Iris pigment epithelial cell (primary cell): ENCODE measurements around the gene TCP1.
"Not testable (repeated sequence)": the region's sequence is repeated elsewhere in the genome, so short reads cannot be mapped to it uniquely, and the experiment has no call there.

Experiments
- DNase-seq: peaks from one replicate; pipeline ENCODE4 v3.0.0-alpha.2; 2011; ENCODE audit warnings: low read depth

TCP1 gene

DNA sequence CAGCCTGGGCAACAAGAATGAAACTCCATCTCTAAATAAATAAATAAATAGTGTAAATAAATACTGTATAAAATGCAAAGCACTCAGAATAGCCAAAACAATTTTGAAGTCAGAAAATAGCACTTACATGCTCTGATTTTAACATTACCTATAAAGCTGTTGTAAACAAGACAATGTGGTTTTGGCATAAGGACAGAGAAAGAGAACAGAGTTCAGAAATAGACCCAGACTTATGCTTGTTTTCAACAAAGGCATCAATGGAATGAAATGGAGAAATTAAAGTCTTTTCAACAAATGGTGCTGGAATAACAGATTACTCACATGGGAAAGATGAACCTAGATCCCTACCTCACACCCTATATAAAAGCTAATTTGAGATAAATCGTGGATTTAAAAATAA, 17.2 kb downstream of the TCP1 start:
- DNase-seq, result peak; percentile 16

DNA sequence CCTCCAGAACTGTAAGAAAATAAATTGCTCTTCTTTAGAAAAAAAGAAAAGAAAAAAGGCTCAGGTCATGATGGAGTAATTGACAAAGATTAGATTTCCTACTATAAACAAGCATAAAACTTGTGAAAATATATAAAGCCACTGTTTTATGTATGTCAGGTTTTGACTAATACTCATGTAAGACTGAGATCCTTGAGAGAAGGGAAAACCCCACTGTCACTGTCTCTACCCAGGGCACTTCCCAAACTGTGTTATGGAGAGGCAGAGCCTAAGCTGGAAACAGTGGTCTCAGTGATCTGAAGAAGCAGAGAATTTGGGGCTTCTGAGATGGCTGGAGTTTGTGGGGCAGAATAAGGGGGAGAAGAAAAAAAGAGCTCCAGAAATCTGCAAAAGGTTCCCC, 19.9 kb downstream of the TCP1 start:
- no peak for DNase-seq

DNA sequence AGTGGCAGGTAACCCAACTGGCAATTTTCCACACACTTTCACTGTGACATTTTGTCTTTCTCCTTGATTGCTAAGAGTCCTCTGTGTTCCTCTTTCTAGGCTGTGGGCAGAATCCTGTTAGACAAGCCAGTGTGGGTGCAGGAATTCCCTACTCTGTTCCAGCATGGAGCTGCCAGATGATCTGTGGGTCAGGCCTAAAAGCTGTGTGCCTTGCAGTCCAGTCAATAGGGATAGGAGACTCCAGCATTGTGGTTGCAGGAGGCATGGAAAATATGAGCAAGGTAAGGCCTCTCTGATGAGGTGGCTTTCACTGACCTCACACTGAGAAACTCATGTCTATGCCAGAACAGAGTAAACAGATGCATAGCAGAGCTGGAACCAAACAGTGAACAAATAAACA, 22.5 kb downstream of the TCP1 start:
- DNase-seq, result peak; percentile 79

DNA sequence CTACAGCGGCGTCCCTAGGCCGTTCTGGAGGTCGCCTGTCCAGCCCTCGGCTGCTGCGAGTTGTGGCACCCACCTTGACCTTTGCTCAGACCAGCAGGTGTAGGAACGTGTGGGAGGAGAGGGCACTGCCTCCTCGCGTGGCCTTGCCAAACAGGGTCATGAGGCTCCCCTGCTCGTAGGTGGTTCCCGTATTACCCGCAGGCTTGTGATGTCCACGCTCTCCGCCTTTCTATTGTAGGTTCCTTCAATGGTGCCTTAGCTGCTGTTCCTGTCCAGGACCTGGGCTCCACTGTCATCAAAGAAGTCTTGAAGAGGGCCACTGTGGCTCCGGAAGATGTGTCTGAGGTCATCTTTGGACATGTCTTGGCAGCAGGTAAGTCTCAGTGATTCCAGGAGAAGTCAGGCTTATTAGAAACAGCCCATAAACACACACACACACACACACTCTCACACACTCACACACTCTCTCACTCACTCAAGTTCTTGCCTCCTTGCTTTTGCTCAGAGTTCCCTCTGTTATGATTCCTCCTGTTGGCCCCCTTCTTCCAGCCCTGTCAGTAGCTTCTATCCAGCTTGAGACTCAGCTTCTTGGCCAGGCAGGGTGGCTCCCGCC, 26.6 kb downstream of the TCP1 start:
- no peak for DNase-seq

DNA sequence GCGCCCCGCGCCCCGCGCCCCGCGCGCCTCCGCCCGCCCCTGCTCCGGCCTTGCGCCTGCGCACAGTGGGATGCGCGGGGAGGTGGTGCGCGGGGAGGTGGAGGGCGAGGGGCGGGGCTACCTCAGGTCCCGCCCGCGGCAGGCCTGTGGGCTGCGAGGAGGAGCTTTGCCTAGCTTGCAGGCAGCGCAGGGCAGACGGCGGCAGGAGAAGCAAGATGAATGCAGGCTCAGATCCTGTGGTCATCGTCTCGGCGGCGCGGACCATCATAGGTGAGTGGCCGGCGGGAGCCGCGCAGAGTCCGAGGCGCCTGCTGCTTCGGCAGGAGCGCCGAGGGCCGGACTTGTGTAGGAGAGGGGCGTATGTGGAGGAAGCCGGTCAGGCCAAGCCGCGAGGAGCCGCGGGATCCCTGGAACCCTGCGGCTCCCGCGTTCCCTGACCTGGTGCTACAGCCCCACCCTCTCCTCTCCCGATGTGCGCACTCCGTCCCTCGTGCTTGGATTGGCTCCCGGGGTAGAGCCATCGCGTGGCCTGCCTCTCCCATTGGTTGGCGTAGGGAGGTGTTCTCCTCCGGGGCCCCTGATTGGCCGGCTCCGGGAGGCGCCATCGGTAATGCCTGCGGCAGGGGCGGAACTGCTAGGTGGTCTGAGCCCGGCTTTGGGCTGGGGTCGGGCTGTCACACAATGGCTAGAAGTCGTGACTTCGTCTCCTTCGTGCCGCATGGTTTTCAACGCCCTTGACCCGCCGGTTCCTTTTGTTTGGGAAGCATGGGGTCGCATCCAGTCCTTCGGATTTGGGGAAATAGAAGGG, 27.3 kb downstream of the TCP1 start, which contains the start of gene ACAT2:
TSS of gene ACAT2 (plus strand) at position 173 of the 808 bp plus-strand sequence. CDS start at position 216, 43 bp downstream.
- peak; percentile 96 for DNase-seq

DNA sequence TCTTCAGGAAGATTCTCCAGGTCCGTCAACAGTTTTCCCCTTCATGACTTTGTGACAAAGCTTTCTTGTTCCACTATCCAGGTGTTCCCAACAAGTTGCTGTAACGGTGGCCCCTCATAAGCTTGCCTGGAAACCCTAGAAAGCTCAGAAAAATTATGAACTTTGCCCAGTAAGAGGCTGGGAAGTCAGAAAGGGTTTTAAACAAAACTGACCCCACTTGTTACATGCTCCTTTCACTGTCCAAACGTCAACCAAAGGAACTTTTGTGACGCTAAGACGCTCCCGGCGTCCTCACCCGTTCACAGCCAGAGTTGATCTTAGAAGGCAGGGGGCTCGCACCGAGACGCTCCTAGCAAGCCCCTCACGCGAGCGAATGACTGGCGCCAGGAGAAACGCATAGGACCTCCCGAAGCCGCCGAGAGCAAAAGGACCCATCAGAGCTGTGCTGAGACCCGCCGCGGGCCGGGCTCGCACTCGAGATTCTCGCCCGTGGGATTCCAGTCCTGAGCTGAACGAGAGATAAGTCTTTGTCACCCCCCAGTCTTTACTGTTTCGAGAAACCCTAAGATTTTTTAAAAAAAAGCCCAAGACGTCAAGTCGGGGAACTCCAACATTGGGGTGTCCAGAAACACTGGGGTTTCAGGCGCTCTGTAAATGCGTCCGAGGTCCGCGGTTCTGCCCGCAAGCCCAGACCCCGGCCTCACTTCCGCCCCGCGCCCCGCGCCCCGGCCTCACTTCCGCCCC, 28.1 kb downstream of the TCP1 start:
- peak; percentile 41 for DNase-seq

DNA sequence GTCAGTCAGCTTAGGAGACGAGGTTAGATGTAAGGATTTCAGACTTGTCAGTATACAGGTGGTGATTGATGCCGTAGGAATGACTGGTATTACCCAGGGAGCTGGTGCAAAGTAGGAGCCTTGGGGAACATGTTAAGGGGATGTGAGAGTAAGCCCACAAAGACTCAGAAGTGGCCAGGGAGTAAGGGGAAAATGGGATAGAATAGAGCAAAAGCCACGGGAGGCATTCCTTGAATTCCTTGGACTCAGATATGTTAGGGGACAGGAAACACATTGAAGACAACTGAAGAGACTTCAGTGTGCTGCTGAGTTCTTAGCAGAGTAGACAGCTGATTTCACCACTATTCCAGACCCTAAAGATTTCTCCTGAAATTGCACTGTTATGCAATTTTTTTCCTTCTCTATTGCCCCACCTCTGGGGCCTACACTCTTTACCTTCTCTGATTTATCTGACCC, 28.8 kb downstream of the TCP1 start:
- peak; percentile 78 for DNase-seq

DNA sequence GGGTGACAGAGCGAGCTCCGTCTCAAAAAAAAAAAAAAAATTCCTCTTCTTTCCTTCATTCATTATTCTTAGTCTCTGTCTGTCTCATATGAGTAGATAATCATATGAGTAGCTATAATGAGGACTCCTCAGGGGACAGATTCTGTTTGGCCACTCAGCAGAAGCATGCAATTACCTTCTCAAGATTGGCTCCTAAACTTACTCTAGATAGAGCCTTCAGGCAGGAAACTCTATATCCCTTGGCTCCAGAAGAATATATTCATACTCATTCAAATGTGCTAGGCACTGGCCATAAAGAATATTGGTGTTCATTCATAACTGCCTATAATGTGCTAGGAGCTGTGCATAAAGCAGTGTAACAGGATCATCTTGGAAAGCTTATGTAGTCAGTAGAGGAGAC, 29.8 kb downstream of the TCP1 start:
- no peak for DNase-seq

DNA sequence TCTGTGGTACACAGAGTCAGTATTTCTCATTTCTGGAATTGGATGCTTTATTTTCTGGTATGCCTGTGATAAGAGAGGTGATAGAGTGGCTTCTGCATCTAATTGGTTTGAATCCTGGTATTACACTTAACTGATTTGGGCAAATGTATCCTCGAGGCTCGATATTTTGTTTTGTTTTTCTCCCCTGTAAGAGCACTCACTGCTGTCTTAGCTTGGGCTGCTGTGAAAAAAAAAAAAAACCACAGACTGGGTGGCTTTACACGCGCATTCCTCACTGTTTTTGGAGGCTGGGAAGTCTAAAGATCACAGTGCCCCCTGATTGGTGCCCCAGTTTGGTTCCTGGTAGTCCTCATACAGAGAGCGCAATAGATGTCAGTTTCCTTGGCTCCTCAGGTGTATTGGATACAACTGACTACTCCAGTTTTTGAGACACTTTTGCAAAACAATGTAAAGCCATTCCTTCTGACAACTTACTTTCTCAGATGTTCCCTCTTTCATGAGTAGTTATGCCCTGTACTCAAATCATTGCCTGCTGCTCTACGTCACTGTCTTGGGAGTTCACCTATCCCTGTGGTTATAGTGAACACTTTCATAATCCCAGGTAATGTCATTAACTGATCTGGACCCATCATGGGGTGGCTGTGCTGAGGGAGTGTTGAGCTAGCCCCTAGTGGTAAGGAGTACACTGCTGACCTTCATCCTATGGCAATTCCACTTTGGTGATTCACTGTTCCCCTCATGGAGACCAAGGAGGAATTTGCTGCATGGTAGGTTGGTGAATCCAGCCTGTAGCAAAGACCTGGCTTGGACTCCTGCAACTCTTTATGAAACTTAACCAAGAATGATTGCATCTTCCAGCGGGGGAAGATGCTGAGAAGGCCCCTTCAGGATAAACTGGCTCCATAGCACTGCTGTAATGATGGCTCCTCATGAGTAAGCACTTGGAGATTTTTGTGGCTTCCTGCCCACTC, 31.1 kb downstream of the TCP1 start:
- DNase-seq, result peak; percentile 71

DNA sequence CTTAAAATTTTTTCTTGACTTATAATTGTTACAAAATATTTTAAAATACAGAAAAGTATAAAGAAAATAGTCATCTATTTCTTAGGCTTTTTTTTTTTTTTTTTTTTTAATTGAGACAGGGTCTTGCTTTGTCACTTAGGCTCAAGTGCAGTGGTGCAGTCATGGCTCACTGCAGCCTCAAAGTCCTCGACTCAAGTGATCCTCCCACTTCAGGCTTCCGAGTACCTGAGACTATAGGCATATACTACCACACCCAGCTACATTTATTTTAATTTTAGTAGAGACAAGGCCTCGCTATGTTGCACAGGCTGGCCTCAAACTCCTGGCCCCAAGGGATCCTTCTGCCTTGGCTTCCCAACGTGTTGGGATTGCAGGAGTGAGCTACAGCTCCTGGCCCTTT, 32.9 kb downstream of the TCP1 start:
- DNase-seq, result no peak

DNA sequence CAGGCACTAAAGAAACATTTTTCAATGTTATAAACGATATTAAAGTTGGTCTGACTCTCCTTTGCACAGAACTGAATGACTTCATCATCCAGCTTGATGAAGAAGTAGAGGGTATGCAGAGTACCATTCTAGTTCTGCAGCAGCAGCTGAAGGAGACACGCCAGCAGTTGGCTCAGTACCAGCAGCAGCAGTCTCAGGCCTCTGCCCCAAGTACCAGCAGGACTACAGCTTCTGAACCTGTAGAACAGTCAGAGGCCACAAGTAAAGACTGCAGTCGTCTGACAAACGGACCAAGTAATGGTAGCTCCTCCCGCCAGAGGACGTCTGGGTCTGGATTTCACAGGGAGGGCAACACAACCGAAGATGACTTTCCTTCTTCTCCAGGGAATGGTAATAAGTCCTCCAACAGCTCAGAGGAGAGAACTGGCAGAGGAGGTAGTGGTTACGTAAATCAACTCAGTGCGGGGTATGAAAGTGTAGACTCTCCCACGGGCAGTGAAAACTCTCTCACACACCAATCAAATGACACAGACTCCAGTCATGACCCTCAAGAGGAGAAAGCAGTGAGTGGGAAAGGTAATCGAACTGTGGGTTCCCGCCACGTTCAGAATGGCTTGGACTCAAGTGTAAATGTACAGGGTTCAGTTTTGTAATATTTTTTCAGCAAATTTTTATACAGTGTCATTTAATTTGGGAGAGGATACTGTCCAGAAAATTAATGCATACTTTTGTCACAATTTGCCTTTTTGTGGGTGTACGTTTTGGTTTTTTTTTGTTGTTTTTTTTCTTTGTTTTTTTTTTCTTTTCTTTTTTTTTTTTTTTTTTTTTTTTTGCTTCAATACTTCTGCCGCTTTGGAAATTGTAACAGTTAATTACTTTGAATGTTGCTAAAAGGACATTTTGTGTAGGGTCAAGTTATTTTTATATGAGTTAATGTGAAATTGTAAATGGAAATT, 34.2 kb downstream of the TCP1 start:
- no peak for DNase-seq

DNA sequence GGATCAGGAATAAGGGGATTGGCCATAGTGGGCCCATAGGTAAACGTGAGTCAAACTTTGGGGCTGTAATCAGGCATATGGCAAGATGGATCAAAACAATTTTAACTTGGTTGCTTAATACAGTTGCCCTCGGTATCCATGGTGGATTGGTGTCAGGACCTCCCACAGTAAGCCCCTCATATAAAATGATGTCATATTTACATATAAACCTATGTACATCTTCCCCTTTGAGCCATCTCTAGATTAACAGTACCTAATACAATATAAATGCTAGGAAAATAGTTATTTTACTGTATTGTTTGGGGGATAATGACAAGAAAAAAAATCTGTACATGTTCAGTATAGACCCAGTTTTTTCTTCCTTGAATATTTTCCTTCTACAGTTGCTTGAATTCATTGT, 35.0 kb downstream of the TCP1 start:
- DNase-seq, result no peak

DNA sequence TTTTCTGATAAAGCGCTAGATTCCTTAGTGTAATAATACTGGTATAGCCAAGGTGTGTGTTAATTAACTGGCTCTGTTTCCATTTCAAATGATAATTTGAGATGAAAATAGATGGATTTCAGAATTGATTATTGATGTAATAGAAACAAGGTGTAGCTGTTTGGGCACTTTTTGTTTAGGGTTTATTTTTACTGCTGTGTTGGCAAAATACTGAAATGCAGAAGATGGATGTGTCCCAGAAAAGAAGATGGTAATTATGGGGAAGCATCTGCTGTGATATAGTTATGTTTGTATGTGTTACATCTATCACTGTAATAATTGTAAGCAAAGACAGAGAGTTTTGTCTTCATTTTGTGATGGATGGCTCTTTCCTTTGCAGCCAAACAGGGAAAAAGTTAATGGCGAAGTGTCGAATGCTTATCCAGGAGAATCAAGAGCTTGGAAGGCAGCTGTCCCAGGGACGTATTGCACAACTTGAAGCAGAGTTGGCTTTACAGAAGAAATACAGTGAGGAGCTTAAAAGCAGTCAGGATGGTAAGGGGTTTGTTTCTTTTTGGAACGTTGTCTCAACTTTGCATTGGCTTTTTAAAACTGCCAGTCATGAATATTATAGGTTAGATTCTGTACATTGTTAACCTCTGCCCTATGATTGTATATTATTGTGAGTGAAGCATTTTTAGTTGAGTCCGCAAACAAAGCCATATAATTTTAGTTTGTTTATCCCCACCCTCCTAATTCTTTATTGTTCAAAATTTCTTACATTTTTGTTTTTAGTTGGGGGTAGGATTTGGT, 36.1 kb downstream of the TCP1 start:
- no peak for DNase-seq

DNA sequence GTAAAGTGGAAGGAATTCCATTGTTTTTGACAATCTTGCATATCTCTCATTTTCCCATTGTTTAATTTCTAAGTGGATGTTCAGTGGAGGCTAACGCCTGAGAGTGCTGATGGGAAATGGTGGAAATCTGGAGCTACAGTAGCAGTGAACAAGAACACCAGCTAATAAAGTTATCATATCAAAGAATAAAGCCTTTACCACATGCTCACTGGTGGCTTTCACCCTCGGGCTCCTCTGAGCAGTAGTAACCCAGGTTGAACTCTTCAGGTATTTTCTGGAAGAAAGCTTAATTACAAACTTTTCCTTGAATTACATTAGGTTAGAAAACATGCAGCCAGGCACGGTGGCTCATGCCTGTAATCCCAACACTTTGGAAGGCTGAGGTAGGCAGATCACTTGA, 38.0 kb downstream of the TCP1 start:
- no peak for DNase-seq

DNA sequence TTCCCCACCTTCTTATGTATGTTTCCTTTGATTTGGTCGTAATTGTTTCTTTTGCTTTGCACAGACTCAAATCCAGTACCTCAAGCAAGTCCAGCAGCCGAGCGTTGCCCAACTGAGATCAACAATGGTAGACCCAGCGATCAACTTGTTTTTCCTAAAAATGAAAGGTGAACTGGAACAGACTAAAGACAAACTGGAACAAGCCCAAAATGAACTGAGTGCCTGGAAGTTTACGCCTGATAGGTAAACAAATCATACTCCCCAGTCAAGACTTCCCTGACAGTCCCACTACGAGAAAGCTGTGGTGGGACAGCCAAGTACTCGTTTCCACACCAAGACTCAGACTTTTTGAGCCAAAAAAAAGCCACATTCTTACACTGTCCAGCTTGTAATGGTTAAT, 41.3 kb downstream of the TCP1 start:
- DNase-seq, result not testable (repeated sequence)

DNA sequence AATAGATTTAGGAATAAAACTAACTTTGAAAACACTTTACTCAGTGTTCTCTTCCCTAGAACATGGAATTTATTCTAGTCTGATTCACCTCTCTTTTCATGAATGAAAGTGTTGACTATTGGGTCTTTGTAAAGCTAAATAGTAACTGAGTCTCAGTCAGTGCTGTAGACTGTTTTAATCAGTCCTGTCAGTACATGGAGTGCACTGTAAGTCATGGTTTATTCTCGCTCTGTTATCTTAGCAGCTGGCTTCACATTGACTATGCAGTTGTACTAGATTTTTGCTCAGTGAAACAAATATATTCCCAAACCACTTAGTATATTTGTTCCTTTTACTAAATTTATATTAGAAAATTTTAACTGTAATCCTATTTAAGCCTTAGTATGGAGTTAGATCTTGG, 42.6 kb downstream of the TCP1 start:
- no peak for DNase-seq

DNA sequence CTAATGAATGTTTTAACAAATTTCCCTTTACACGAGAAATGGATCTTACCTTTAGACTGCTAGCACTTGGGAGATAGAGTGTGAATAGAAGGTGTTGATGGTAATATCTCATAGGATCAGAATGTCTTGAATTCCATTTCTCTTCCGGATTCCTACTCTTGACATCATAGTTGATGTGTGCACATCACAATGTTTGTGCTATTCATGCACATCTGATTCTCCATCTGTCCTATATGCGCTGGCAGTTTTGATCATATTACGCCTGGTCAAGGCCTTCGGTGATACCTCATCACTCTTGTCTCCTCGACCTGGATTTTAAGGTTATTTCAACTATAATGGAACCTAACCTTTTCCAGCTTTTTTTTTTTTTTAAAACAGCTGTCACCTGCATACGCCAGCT, 44.3 kb downstream of the TCP1 start:
- peak; percentile 38 for DNase-seq

DNA sequence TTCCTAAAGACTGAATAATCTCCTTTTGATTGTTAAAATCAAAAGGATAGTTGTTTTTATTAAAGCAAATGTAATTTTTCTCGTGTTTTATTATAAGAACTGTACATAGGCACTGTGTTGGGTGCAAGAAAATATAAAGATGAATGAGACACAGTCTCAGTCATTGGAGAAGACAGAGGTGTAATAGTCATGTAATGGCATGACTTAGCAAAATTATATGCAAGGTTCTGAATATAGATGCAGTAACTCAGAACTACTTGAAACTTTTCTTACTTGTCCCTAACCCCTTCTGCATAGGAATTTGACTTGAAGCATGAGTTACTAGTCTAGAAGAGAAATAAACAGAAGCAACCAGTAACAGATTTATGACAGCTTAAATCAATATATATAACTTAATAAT, 47.2 kb downstream of the TCP1 start:
- DNase-seq, result no peak

DNA sequence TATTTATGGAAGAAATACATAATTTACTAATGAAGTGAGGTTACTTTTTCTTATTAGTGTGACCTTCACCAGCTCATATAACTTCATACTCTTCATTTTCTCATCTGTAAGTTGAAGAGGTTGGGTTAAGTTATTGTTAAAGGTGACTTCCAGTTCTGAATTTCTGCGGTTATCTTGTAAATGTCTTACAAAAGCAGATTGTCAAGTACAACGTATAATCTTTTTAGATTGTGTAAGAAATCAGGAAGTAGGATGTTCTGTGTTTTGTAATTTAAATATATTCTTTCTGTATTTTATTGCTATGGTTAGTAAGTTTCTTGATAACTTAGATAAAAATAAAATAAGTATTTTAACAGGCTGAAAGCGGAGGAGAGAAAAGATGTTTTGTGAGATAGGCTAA, 50.1 kb downstream of the TCP1 start:
- no peak for DNase-seq

DNA sequence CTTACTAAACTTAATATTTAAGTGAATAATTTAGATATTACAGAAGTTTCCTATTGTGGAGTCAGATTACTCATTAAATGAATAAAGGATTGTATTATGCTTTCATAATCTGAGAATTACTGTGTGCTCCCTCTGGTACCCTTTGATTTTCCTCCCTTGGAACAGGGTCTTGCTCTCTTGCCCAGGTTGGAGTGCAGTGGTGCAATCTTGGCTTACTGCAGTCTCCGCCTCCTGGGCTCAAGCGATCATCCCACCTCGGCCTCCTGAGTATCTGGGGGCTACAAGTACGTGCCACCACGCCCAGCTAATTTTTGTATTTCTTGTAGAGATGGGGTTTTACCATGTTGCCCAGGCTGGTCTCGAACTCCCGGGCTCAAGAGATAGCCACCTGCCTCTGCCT, 52.5 kb downstream of the TCP1 start:
- DNase-seq, result no peak
